Right renal pelvis (tissue), 4 donors: ENCODE measurements around the gene PABPC3. TPM values are rescaled to one million over a fixed set of nuclear protein-coding genes. Genes with fewer than 3 reads are reported as not detected.

Experiments
- polyA plus RNA-seq, 4 donors: library from polyadenylated mRNA; unstranded; fragments of 120-200 nt; gene quantifications; one replicate each; pipeline ENCODE4 v1.2.1, GENCODE V29; 2013; ENCODE audit not compliant: insufficient read length in 4 of 4

The PABPC3 gene
- polyA plus RNA-seq, 4 donors = 0.83 to 1.8 (median 0.91) TPM

Other genes with a start within 250 kb of the PABPC3 start
- gene AMER2, start 76.2 kb downstream of the PABPC3 start, polyA plus RNA-seq = under 1 TPM; 0.22 to 0.40 (median 0.38) TPM
- 10 to 100 TPM; 17.8 to 24.3 (median 22.6) TPM for gene MTMR6, start 191.4 kb downstream of the PABPC3 start, polyA plus RNA-seq
- 10 to 100 TPM; 44.8 to 51.4 (median 49.1) TPM for gene NUP58, start 205.5 kb downstream of the PABPC3 start, polyA plus RNA-seq